HG03354 (cell line): Measurements from ENCODE around the gene ESM1.
"Not testable (repeated sequence)": the region's sequence is repeated elsewhere in the genome, so short reads cannot be mapped to it uniquely, and the experiment has no call there.

ENCODE experiments used
- ATAC-seq: cut with Tn5 transposase; IDR thresholded peaks from one replicate; pipeline ENCODE4 v1.9.1; 2021; ENCODE audit warnings: mild to moderate bottlenecking; ENCODE audit not compliant: unreplicated experiment, poor library complexity, severe bottlenecking

The ESM1 gene, protein sequence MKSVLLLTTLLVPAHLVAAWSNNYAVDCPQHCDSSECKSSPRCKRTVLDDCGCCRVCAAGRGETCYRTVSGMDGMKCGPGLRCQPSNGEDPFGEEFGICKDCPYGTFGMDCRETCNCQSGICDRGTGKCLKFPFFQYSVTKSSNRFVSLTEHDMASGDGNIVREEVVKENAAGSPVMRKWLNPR

DNA sequence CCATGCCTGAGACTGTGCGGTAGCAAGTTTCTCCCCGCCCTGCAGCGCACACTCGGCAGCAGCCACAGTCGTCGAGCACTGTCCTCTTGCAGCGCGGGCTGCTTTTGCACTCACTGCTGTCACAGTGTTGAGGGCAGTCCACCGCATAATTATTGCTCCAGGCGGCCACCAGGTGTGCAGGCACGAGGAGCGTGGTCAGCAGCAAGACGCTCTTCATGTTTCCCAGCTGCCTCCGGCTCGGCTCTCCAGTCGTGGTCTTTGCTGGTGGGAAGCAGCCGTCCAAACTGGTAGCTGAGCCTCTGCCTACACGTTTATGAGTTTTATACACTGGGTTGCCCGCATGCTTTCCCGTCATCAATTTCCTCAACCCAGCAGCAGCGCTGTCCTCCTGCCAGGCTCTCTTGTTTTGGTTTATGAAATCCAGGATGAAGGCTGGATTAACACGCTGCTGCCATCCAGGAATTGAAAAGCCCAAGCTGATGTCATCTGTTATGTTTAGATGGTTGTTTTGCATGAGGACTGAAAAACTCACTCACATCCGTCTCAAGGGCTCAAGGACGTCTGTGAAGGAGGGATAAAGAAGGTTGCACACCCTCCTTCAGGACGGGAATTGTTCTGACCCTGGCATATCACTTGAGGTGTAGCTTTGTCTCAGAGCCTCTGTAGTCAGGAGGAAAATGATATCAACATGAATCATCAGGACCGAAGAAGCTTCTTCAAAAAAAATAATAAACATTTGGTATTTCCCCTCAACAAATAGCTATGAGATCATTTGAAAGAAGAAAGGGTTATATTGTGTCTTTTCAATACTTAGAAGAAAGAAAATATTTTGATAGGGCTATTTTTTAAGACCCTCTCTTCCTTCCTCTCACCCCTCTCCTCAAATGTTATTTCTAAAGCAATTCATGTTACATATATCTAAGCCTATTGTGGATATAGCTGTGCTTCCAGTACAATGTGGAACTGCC is at the start of gene ESM1:
Gene ESM1 (minus strand): TSS at position 293 of the 968 bp plus-strand sequence. CDS start 76 bp downstream, at position 217.
- ATAC-seq, result no peak

DNA sequence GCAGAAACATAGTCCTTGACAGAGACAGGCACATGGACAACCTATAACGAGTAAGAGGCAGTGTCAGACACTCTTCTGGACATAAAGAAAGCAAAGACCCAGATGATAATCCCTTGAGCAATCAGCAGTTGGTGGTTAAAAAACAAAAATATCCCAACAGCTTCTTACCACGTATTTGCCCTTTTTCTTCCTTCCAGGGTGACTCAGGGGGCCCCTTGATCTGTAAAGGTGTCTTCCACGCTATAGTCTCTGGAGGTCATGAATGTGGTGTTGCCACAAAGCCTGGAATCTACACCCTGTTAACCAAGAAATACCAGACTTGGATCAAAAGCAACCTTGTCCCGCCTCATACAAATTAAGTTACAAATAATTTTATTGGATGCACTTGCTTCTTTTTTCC is 48.2 kb upstream of the ESM1 start:
- ATAC-seq, result no peak

GRCh38 chr5:55031492-55031891 is 46.1 kb upstream of the ESM1 start:
- ATAC-seq, result no peak

- ATAC-seq, result no peak
These were observed 45.4 kb upstream of the ESM1 start for GRCh38 chr5:55030676-55031369.

- no peak for ATAC-seq
These were observed 44.8 kb upstream of the ESM1 start for GRCh38 chr5:55030220-55030619.

DNA sequence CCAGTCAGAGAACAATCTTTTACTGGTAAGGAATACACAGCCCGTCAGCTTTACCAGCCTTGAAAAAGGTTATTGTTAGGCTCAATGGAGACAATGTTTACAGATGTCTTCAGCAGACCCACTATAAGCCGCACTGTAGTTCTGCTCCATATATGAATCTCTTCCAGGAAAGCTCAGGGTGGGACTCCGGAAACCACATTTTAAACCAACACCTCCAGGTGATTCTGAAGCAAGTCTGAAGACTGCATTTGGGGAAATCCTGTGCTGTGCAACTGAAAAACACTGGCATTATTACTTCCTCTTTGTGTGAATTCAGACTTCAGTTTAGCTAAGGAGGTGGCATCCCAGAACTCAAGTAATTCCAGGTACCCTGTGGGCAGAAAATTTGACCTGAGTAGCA is 42.2 kb upstream of the ESM1 start:
- ATAC-seq, result no peak

DNA sequence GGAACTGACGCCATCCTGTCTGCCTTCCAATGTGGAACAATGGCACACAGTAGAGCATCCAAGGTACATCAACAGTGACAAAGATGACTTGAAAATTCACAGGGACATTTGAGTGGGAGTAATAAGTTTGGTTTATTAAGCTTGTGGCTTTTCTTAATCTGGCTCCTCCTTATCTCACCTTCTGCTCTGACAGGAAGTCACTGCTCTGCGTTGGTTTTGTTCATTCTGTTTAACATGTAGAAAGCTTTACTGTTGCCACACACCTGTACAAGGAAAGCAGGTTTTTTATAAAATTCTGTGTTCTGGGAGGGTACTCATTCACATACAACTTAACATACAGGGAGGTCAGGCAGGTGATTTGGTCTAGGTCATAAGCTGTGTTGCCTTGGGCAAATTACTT is 37.1 kb upstream of the ESM1 start:
- no peak for ATAC-seq

- ATAC-seq, result no peak
These were observed 36.4 kb upstream of the ESM1 start for GRCh38 chr5:55021821-55022220.

DNA sequence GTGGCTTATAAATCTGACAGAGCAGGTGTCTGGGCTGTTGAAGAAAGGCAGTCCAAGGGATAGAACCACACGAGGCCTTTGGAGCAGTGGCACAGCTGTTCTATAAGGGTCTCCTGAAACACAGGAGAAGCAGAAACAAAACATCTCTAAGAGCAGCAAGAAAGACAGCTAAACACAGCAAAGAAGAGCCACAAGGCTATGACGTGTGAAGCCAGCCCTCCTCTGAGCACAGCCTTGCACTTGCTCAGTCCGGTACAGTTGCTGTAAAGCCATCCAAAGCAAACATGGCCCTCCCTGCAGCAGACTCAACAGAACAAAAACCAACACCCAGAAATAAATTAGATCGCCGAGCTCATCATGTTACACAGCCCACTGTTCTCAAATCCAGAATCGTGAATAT is 36.0 kb upstream of the ESM1 start:
- ATAC-seq, result no peak

DNA sequence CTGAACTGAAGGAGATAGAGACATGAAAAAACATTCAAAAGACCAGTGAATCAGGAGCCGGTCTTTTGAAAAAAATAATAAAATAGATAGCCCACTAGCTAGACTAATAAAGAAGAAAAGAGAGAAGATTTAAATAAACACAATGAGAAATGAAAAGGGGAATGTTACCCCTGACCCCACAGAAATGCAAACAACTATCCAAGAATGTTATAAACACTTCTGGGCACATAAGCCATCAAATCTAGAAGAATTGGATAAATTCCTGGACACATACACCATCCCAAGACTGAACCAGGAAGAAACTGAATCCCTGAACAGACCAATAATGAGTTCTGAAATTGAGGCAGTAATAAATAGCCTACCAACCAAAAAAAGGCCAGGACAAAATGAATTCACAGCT is 24.8 kb upstream of the ESM1 start:
- ATAC-seq, result not testable (repeated sequence)

DNA sequence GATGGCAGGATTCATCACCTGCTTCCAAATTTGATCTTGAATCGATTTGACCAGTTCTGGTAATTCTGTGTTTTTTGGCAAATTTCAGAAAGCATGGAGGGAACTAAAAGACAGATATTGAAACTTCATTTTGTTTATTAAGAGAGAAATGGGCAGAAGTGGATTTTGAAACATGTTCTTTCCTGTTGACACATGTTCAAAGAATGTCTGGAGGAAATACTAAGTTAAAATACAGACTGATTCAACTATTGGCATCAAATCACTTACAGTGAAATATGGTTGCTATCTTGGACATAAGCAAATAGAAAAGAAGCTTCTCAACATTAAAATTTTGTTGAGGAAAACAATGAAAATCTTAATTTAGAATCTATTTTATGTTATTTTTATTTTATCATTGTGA is 19.3 kb upstream of the ESM1 start:
- ATAC-seq, result no peak

- no peak for ATAC-seq
These were observed 18.2 kb upstream of the ESM1 start for GRCh38 chr5:55003432-55004065.

- not testable (repeated sequence) for ATAC-seq
These were observed 16.8 kb upstream of the ESM1 start for GRCh38 chr5:55002166-55002565.

DNA sequence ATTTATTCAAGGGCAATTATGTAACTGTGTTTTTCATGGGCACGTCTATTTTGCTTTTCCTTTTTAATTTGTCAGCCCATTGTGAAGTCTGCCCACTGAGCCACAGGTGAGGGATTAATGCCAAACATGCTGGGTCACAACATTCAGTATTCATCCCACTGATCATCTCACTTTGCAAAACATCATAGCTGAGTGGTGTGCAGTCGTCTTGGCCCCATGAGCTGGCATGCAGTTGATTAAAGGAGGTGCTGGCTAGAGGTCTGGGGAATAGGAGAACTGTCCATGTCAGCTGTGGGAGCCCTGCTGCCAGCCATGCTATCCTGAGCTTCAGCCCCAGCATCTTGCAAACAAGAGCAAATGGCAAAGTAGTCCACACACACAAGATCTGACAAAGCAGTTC is 11.7 kb upstream of the ESM1 start:
- ATAC-seq, result no peak

DNA sequence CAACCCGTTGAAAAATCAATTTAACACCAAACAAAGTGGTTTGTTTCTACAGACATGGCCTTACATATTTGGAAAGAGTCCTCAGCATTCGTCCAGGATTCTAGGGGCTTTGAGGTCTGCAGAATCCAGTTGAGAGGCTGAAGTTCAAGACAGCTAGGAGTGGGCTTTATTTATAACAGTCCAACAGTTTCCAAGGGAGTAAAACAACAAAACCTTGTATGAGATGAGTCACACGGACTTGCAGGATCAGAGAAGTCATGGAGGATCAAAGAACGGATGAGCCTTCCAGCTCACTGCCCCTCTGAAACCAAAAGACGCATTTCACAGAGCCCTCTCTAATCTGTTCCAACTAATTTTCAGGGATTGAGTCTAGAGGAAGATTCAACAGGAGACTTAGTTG is 11.1 kb upstream of the ESM1 start:
- ATAC-seq, result no peak

DNA sequence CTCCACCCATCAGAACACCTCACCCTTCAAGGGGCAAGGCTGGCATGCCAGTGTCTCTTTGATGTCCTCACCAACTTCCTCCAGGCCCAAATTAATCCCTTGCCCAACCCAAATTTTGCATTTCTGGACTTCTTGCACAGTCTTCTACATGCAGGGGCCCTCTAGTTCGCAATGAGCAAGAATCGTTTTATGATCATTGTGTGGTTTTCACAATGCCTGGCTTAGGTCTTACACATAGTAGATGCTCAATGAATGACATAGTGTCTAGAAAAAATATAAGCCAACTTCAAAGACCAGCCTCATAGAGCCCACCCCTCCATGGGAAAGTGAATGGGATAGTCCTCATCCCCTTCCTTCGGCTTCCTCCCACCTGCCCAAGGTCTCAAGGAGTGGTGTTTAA is 9.8 kb upstream of the ESM1 start:
- no peak for ATAC-seq

DNA sequence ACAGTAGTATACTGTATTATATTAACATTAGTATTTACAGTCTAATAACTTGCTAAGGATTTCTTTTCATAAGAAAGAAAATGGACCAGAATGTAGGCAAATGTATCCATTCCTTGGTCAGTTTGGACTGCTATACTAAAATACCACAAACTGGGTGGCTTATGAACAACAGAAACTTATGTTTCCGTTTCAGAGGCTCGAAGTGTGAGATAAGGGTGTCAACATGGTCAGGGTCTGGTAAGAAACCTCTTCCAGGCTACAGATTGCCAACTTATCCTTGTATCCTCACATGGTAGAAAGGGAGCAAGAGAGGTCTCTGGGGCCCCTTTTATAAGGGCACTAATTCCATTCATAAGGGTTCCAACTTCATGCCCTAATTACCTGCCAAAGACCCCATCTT is 9.2 kb upstream of the ESM1 start:
- ATAC-seq, result no peak

DNA sequence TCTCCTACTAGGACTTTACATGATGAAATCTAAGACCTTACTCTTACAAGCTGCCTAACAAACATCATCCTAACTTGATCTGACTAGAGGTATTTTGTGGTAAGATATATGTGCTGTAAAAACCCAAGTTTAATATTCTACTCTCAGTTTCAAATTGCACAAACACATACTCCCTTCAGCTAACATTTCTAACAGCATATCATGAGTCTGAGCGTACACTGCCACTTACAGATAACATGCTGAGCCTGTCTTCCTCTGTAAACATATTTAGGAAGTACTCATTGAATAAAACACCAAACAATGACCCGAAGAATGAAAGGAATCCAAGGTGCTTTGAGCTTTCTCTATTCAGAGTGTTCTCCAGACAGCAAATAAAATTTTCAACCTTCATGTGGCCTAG is 7.9 kb upstream of the ESM1 start:
- no peak for ATAC-seq

- ATAC-seq, result no peak
These were observed 6.0 kb upstream of the ESM1 start for GRCh38 chr5:54991416-54991815.

DNA sequence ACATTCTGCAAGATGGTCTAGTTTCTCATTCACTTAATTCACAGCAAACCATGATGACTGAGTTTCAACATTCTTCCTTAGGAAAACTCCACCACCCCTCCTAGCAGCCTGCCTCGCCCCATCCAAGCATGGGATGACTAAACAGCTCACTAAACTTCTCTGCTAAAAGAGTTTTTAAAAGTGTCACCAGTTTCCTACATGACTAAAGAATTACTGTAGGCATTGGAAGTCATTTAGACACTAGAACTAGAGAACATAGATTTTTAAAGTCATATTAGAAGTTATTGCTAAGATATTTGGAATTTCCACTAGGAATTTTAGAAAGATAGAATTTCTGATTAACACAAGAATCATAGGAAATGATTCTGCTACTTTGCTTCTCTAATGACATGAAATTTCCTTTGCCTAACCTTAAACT is 5.5 kb upstream of the ESM1 start:
- ATAC-seq, result no peak
